Activated CD4-positive, alpha-beta T cell treated with anti-CD3 and anti-CD28 coated beads, Interleukin-2, amount 10 ng/mL, durations not matched to agents 7 days and 5 days (primary cell): ENCODE results near the gene NFATC2. TPM values are rescaled to one million over a fixed set of nuclear protein-coding genes. Genes with fewer than 3 reads are reported as not detected.

ENCODE experiments used
- CTCF ChIA-PET: fragments of 350-600 bp; sonication (Branson Sonifier 250); formaldehyde crosslinking; loops from one replicate; lab custom pipeline; 2021; ENCODE audit warnings: antibody characterized with exemption; lab: Charles Lee
- POLR2A ChIA-PET: fragments of 350-600 bp; sonication (Branson Sonifier 250); formaldehyde crosslinking; loops from one replicate; lab custom pipeline; 2021; ENCODE audit warnings: antibody characterized with exemption; lab: Charles Lee
- DNase-seq: peaks from one replicate; pipeline ENCODE4 v3.0.0-alpha.2; 2020
- H3K27ac Mint-ChIP-seq: one replicate; pipeline ENCODE4 v1.8.0; 2021; ENCODE audit warnings: mild to moderate bottlenecking, moderate library complexity, mixed read lengths
- H3K27me3 Mint-ChIP-seq: one replicate; pipeline ENCODE4 v1.8.0; 2021; ENCODE audit warnings: mixed read lengths
- H3K36me3 Mint-ChIP-seq: one replicate; pipeline ENCODE4 v1.8.0; 2021; ENCODE audit warnings: low read depth, mixed read lengths
- H3K4me1 Mint-ChIP-seq: one replicate; pipeline ENCODE4 v1.8.0; 2021; ENCODE audit warnings: mixed read lengths
- H3K4me3 Mint-ChIP-seq: one replicate; pipeline ENCODE4 v1.8.0; 2021; ENCODE audit warnings: mild to moderate bottlenecking, moderate library complexity, mixed read lengths
- H3K9me3 Mint-ChIP-seq: one replicate; pipeline ENCODE4 v1.8.0; 2021; ENCODE audit warnings: mixed read lengths
- total RNA-seq, 2 experiments: library from RNA; stranded (reverse); gene quantifications; one replicate each; pipeline ENCODE4 v1.2.3, GENCODE V29; 2021

Gene NFATC2
- 10 to 100 TPM; 62.0 to 68.8 TPM for total RNA-seq

DNA sequence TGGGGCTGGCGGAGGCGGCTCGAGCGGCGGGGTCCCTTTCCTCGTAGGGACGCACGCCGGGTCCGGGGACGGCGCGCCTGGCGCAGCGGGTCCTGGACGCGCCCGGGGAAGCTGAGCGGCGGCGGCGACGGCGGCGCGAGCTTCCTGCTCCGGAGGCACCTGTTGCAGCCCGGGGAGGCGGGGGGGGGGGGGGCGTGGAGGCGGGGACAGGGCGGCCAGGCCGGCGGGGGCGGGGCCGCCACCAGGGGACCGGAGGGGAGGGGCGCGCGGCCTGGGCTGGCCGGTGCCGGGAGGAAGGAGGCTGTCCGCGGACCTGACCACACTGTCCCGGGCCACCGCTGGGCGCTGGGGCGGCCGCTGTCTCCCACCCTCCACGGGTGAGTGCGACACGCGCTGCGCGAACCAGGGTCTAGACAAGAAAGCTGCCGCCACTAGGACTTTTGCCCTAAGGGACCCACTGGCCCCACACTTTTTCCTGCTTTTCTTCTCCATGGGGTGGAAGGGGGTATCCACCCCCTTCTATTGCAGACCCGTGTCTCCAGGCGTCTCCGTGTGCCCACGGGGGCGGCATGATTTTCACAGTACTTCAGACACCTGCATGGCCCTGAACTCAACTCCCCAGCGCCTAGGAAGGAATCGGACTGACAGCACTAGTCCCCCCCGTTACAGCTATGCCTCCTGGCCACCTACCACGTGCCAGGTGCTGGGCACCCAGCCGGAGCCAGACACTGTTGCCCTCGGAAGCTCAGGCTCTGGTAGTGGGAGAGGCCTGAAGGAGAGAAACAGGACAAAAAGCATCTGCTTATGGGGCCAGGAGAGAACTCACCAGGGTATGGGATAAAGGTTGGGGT, at the start of gene NFATC2:
Gene NFATC2, minus strand, starts transcription at position 149 of the 851 bp plus-strand sequence. CDS start 220 bp downstream, outside the sequence.
- ChIA-PET POLR2A (interaction anchor here (0.5 to 1.1 kb wide), 3 partner anchors 16 to 101 kb away, joined by 3 to 5 read pairs (median 3); no protein-coding TSS in a partner anchor), CTCF (interaction anchor here (0.8 to 2.3 kb wide), 11 partner anchors 12 to 156 kb away, joined by 3 to 7 read pairs (median 3); no protein-coding TSS in a partner anchor)
- Mint-ChIP-seq H3K9me3 (peaks cover 1% of the 10 kb centered on the region), H3K36me3 (peaks cover 30% of the 10 kb centered on the region), H3K4me1 (peaks cover 37% of the 10 kb centered on the region), H3K4me3 (peak within 1 kb of the TSS; percentile 98), H3K27ac (peak within 1 kb of the TSS; percentile 97), H3K27me3 (peaks cover 24% of the 10 kb centered on the region)
- DNase-seq, result peak; percentile 49

GRCh38 chr20:51591871-51592270, 49.4 kb upstream of the NFATC2 start:
- Mint-ChIP-seq H3K27me3 (no peaks in the 10 kb centered on the region), H3K36me3 (no peaks in the 10 kb centered on the region), H3K4me1 (peaks cover 27% of the 10 kb centered on the region), H3K27ac (no peak overlapping the region), H3K9me3 (no peaks in the 10 kb centered on the region), H3K4me3 (no peak overlapping the region)
- ChIA-PET POLR2A (no interaction called here), CTCF (interaction anchor here (0.5 to 0.8 kb wide), 3 partner anchors 121 to 457 kb away, joined by 3 to 4 read pairs (median 3); no protein-coding TSS in a partner anchor)
- DNase-seq, result no peak

DNA sequence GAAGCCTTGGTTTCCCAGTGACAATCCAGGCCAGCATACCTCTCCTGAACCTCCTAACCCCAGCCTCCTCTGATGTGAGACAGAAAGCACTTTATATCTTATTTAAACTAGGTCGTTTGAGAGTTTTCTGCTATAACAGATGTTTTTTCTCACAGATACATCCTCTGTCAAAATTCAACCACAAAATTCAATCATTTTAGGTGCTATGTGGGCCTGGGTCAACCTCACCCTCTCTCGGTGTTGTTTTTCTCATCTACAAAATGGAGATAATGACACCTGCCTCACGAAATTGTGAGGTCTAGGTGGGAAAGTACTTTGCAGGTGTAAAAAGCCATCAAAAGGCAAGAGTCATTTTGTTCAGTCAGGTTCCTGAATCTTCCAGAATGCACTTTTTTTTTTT, 46.2 kb upstream of the NFATC2 start:
- H3K4me1 Mint-ChIP-seq, result peaks cover 18% of the 10 kb centered on the region
- CTCF ChIA-PET, result no interaction called here
- no peak for DNase-seq

DNA sequence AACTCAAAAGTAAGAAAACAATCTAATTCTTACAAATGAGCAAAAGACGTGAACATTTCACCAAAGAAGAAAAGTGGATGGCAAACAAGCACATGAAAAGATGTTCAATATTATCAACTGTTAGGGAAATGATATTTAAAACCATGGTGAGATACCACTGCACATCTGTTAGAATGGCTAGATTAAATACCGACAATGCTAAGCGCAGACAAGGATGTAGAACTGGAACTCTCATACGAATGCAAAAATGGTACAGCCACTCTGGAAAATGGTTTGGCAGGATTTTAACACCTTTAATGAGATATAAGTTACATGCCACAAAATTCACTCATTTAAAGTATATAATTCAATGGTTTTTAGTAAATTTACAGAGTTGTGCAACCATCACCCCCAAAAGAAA, 44.6 kb upstream of the NFATC2 start:
- Mint-ChIP-seq H3K4me3 (no peak overlapping the region), H3K27ac (no peak overlapping the region), H3K27me3 (no peaks in the 10 kb centered on the region), H3K9me3 (peaks cover 3% of the 10 kb centered on the region), H3K4me1 (peaks cover 15% of the 10 kb centered on the region), H3K36me3 (no peaks in the 10 kb centered on the region)
- POLR2A ChIA-PET, result no interaction called here
- DNase-seq, result no peak
- CTCF ChIA-PET, result no interaction called here

More for the DNA sequence above, 46.2 kb upstream of the NFATC2 start:
- no peaks in the 10 kb centered on the region for H3K36me3 Mint-ChIP-seq
- no peak overlapping the region for H3K27ac Mint-ChIP-seq
- POLR2A ChIA-PET, result no interaction called here
- H3K27me3 Mint-ChIP-seq, result no peaks in the 10 kb centered on the region
- H3K4me3 Mint-ChIP-seq, result no peak overlapping the region
- H3K9me3 Mint-ChIP-seq, result peaks cover 3% of the 10 kb centered on the region

GRCh38 chr20:51586005-51586440, 43.5 kb upstream of the NFATC2 start:
- Mint-ChIP-seq H3K4me3 (no peak overlapping the region), H3K9me3 (peaks cover 3% of the 10 kb centered on the region)

DNA sequence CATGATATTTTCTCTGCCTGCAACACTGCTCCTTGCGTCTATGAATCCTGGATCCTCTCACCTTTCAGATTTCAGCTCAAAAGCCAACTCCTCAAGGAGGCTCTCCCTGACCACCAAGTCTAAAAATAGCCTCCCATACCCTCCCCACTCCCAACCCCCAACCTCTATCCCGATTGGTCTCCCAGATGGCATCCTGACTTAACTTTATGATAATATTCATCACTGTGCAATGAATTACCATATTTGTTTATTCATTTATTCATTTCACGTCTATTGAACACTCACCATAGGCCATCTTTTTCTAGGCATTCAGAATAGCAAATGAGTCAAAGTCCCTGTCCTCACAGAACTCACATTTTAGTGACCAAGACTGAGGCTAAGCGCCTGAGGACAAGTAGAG, 42.6 kb upstream of the NFATC2 start:
- Mint-ChIP-seq H3K4me3 (no peak overlapping the region), H3K36me3 (no peaks in the 10 kb centered on the region), H3K27me3 (no peaks in the 10 kb centered on the region), H3K9me3 (peaks cover 3% of the 10 kb centered on the region), H3K4me1 (peaks cover 15% of the 10 kb centered on the region), H3K27ac (no peak overlapping the region)
- POLR2A ChIA-PET, result no interaction called here
- DNase-seq, result no peak
- CTCF ChIA-PET, result interaction anchor here (1.0 kb wide), 2 partner anchors 10 to 213 kb away, joined by 4 read pairs; no protein-coding TSS in a partner anchor

More at GRCh38 chr20:51586005-51586440, 43.5 kb upstream of the NFATC2 start:
- ChIA-PET CTCF (no interaction called here), POLR2A (no interaction called here)
- peaks cover 15% of the 10 kb centered on the region for H3K4me1 Mint-ChIP-seq
- no peaks in the 10 kb centered on the region for H3K27me3 Mint-ChIP-seq
- no peak overlapping the region for H3K27ac Mint-ChIP-seq
- DNase-seq, result no peak
- H3K36me3 Mint-ChIP-seq, result no peaks in the 10 kb centered on the region

GRCh38 chr20:51584737-51585136, 42.2 kb upstream of the NFATC2 start:
- POLR2A ChIA-PET, result no interaction called here
- H3K36me3 Mint-ChIP-seq, result no peaks in the 10 kb centered on the region
- CTCF ChIA-PET, result interaction anchor here (0.5 to 1.0 kb wide), 3 partner anchors 10 to 216 kb away, joined by 3 to 4 read pairs (median 4); no protein-coding TSS in a partner anchor
- H3K4me1 Mint-ChIP-seq, result peaks cover 15% of the 10 kb centered on the region
- no peak for DNase-seq
- H3K27ac Mint-ChIP-seq, result no peak overlapping the region
- no peaks in the 10 kb centered on the region for H3K27me3 Mint-ChIP-seq
- peaks cover 3% of the 10 kb centered on the region for H3K9me3 Mint-ChIP-seq
- no peak overlapping the region for H3K4me3 Mint-ChIP-seq

DNA sequence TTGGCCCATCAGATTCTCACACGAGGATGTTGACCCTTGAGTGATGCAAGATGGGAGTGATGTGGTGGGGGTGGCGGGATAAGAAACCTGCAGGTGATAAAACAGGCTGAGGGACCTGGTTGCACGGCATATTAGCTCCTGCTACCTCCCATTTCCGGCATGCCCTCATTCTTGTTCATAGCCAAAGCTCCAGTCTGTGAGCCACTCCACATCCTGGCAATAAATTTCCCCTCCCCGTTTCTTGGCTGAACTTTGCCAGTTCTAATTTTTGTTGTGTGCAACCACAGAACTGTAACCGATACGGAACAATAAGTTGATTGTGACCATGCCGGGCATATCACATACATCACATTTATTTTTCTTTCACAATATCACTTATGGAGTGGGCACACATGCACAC, 41.6 kb upstream of the NFATC2 start:
- Mint-ChIP-seq H3K36me3 (no peaks in the 10 kb centered on the region), H3K4me1 (peaks cover 15% of the 10 kb centered on the region), H3K27ac (no peak overlapping the region), H3K9me3 (peaks cover 3% of the 10 kb centered on the region), H3K27me3 (no peaks in the 10 kb centered on the region), H3K4me3 (no peak overlapping the region)
- no peak for DNase-seq
- POLR2A ChIA-PET, result no interaction called here
- CTCF ChIA-PET, result interaction anchor here (0.5 to 1.0 kb wide), 2 partner anchors 212 to 215 kb away, joined by 3 to 4 read pairs; no protein-coding TSS in a partner anchor

GRCh38 chr20:51583499-51583898, 41.0 kb upstream of the NFATC2 start:
- ChIA-PET CTCF (no interaction called here), POLR2A (no interaction called here)
- Mint-ChIP-seq H3K27ac (no peak overlapping the region), H3K36me3 (no peaks in the 10 kb centered on the region), H3K4me1 (peaks cover 15% of the 10 kb centered on the region), H3K4me3 (no peak overlapping the region), H3K9me3 (peaks cover 3% of the 10 kb centered on the region), H3K27me3 (no peaks in the 10 kb centered on the region)
- no peak for DNase-seq

DNA sequence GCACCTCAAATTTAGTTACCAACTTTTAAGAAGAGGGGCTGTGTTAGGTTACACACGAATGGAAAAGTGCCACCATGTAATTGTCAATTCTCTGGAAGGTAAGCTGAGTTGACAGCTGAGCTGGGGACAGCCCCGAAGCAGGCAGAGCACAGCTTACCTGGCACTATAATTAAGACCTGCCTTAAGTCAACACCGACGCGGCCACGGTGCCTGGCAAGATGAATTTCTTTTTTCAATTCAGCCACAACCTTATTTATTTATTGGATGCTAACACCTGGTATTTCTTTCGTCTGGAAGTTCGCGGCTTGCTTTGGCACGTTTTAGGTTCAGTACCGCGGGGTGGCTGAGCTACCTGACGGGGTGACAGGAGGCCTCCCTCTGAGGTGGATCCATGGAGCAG, 40.6 kb upstream of the NFATC2 start:
- no peaks in the 10 kb centered on the region for H3K27me3 Mint-ChIP-seq
- no peak overlapping the region for H3K27ac Mint-ChIP-seq
- peaks cover 3% of the 10 kb centered on the region for H3K9me3 Mint-ChIP-seq
- H3K4me3 Mint-ChIP-seq, result no peak overlapping the region
- DNase-seq, result no peak
- no peaks in the 10 kb centered on the region for H3K36me3 Mint-ChIP-seq
- H3K4me1 Mint-ChIP-seq, result peaks cover 15% of the 10 kb centered on the region
- ChIA-PET POLR2A (no interaction called here), CTCF (no interaction called here)

GRCh38 chr20:51581571-51581970, 39.1 kb upstream of the NFATC2 start:
- CTCF ChIA-PET, result interaction anchor here (0.6 to 0.9 kb wide), 3 partner anchors 11 to 193 kb away, joined by 3 read pairs; no protein-coding TSS in a partner anchor

DNA sequence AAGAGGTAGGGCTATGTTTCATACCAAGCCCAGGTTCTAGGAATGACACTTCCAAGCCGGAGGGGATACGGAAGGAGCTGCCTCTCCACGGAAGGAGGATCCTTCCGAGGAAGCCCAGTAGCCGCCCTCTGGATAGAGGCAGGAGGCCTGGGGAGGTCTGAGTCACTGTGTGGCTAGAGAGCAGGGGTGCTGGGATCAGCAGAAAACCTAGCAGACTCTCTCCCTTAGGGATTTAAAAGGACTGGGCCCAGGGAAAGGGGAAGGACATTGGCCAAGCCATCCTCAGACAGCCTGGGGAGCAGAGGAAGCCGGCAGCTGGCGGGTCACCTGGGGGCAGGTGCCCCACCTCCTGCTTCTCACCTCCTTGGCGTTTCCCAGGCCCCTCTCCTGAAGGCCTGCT, 36.6 kb upstream of the NFATC2 start:
- H3K27ac Mint-ChIP-seq, result no peak overlapping the region
- no peaks in the 10 kb centered on the region for H3K36me3 Mint-ChIP-seq
- H3K27me3 Mint-ChIP-seq, result no peaks in the 10 kb centered on the region
- ChIA-PET POLR2A (no interaction called here), CTCF (interaction anchor here (0.6 to 1.3 kb wide), 2 partner anchors 253 to 775 kb away, joined by 3 read pairs; no protein-coding TSS in a partner anchor)
- no peaks in the 10 kb centered on the region for H3K4me1 Mint-ChIP-seq
- no peak for DNase-seq
- no peak overlapping the region for H3K4me3 Mint-ChIP-seq
- peaks cover 5% of the 10 kb centered on the region for H3K9me3 Mint-ChIP-seq

More at GRCh38 chr20:51581571-51581970, 39.1 kb upstream of the NFATC2 start:
- Mint-ChIP-seq H3K9me3 (peaks cover 3% of the 10 kb centered on the region), H3K4me1 (peaks cover 15% of the 10 kb centered on the region), H3K27ac (no peak overlapping the region), H3K27me3 (no peaks in the 10 kb centered on the region), H3K36me3 (no peaks in the 10 kb centered on the region), H3K4me3 (no peak overlapping the region)
- DNase-seq, result no peak
- POLR2A ChIA-PET, result no interaction called here

- H3K9me3 Mint-ChIP-seq, result peaks cover 6% of the 10 kb centered on the region
- H3K4me1 Mint-ChIP-seq, result no peaks in the 10 kb centered on the region
- H3K36me3 Mint-ChIP-seq, result no peaks in the 10 kb centered on the region
- ChIA-PET POLR2A (no interaction called here), CTCF (no interaction called here)
- no peaks in the 10 kb centered on the region for H3K27me3 Mint-ChIP-seq
- DNase-seq, result no peak
- H3K4me3 Mint-ChIP-seq, result no peak overlapping the region
- H3K27ac Mint-ChIP-seq, result no peak overlapping the region
Measured at GRCh38 chr20:51578145-51578459, 35.6 kb upstream of the NFATC2 start.
